NCI-H2227 (cell line): ENCODE results near the gene MT1HL1.
"Not testable (repeated sequence)": the region's sequence is repeated elsewhere in the genome, so short reads cannot be mapped to it uniquely, and the experiment has no call there.

Source experiments
- DNase-seq: peaks from one replicate; lab custom pipeline; 2025; ENCODE audit not compliant: unreplicated experiment; lab: John Stamatoyannopoulos, UW

Gene MT1HL1

DNA sequence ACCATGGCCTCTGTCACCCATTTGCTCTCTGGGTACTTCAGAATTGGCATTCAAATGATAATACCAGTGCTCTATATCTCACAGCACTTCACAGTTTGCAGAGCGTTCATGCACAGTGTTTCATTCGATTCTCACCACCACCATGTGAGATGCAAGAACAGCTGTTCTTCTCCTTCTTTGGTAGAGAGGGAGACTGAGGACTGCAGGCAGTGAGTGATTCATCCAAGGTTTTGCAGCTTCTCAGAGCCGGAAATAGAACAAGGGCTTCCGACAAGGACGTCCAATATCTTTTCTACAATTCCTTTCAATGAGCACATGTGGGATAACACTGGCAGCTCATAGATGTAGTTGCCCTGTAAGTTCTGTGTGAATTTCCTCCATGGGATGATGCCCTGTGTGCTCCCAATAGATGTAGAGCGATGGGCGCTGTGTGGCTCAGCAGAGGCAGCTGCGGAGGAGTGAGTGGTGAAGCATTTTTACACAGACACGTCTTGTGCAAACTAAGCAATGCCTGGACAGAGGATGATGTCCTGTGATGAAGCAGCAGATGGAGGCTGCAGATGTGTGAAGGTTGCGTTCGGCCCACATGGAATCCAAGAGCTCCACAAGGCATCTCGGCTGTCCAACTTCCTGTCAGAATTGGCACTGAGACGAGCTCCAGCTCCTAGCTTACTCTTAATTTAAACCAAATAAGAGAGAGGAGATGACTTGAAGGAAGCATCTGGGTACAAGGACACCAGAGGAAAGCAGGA lies 24.9 kb downstream of the MT1HL1 start:
- no peak for DNase-seq

DNA sequence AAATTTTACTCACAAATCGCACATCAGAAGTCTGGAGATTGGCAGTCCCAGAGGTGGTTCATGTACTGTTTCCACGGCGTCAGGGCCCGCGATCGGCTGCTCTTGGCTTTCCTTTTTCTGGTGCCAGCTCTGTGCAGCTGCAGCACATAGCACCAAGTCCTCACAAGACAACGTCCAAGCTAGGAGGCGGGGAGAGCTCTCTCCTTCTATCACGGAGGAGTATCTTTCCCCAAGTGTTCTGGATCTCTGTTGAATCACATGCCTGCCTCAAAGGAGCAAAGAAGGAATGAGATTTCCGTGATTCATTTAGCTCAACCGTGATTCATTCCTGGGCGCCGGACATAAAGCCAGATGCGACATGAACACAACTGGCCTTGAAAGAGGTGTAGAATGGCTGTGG lies 25.5 kb downstream of the MT1HL1 start:
- no peak for DNase-seq

DNA sequence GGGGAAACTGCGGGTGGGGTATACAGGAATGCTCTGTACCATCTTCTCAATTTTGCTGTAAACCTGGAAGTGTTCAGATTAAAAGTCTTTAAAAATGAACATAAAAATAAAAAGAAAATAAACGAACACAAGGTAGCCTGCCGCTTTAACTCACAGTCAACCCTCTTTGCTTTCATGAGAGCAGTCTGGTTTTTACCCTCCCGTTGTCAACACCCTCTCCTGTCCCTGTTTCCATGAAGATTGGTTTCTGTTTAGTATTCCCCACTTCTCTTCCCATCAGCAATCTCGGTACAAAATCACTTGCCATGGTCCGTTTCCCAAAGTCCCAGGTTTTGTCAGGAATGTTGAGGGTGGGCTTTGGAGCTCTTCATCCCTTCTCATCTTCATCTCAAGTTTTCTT lies 28.8 kb downstream of the MT1HL1 start:
- DNase-seq = no peak

DNA sequence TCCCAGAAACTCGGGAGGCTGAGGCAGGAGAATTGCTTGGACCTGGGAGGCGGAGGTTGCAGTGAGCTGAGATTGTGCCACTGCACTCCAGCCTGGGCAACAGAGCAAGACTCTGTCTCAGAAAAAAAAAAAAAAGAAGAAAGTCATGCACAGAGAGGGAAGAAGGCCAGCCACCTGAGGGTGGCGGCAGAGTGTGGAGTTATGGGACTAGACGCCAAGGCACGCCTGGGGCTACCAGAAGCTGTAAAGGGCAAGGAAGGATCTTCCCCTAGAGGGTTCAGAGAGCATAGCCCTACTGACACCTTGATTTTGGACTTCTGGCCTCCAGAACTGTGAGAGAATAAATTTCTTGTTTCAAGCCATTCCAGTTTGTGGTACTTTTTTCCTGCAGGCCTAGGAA lies 30.2 kb downstream of the MT1HL1 start:
- not testable (repeated sequence) for DNase-seq

DNA sequence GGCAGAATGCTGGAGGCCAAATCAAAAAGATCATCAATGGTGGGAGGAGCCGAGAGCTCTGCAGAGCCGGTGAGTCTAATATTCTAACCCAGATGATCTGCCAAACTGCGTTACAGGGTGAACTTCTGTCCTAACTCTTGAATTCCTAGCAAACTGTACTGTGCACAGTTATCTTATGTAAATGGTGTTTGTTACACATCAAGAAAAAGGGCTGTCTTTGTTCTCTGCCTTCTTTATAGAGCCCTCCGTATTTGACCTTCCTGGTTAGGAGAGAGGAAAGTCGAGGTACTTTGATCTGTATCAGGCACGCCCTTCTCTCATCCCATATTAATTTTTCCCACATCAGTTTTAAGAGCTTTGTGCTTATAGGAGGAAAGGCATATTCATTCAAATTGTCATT lies 37.6 kb downstream of the MT1HL1 start:
- DNase-seq = no peak

DNA sequence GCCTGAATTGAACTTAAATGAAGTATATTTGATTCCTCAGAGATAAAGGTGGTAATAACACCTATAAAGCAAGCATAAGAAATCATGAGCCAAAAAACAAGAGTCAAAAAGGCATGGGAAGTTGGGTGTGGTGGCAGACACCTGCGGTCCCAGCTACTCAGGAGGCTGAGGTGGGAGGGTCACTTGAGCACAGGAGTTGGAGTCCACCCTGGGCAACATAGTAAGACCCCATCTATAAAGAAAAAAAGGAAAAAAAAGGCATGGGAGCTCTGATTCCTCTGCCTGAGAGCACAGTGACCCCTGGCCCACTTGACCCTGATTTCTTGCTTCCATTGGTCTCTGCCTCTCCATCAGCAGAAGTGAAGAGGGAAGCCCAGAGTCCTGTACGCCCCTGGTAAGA lies 40.3 kb downstream of the MT1HL1 start:
- no peak for DNase-seq

DNA sequence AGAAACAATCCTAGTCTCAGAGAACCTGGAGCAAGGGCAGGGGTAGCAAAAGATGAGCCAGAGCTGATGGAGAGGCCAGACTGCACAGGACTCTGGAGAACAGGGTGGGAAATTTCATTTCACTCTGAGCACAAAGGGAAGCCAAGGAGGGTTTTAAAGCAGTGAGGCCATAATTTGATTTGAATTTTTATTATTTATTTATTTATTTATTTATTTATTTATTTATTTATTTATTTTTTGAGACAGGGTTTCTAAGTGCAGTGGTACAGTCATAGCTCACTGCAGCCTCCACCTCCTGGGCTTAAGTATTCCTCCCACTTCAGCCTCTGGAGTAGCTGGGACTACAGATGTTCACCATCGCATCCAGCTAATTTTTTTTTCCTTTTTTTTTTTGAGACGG lies 45.1 kb downstream of the MT1HL1 start:
- DNase-seq = no peak

DNA sequence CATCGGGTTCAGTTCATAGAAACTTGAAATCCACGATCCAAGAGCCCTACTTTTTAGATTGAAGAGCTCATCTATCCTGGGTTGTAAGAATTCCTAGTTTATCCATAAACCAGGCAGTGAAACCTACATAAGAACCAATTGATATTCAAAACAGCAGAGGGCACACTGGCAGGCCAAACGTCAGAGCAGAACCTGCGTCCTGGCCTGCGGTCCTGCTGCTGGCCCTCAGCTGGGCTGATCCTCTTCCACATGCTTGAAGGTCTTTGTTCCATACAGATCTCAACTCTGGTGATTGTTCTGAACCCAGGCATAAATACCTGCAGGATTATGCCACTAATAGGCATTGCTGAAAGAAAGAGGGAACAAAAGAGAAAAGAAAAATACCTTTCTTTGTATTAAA lies 47.0 kb downstream of the MT1HL1 start:
- DNase-seq = no peak
